SK-N-SH treated with all-trans-retinoic acid at 6 μM for 48 hours (cell line): ENCODE results near the gene DLL1.

Source experiments
- ATAC-seq: fragments of 200-7000 bp; cut with Tn5 transposase; 3 replicates; pipeline ENCODE4 v1.9.1; 2020; ENCODE audit warnings: mild to moderate bottlenecking, moderate library complexity
- ARNTL ChIP-seq: fragments of 450-650 bp; formaldehyde crosslinking; IDR thresholded peaks from 2 replicates; pipeline ENCODE4 v1.5.0; 2020; ENCODE audit warnings: low read depth, mild to moderate bottlenecking, moderate library complexity, borderline replicate concordance
- BACH2 ChIP-seq: fragments of 250-450 bp; sonication (Bioruptor Pico); IDR thresholded peaks from 2 replicates; pipeline ENCODE4 v1.9.0; 2021; ENCODE audit warnings: mild to moderate bottlenecking, borderline replicate concordance
- CSDC2 ChIP-seq: fragments of 250-450 bp; sonication (Bioruptor Pico); IDR thresholded peaks from 2 replicates; pipeline ENCODE4 v1.5.0; 2020; ENCODE audit warnings: mild to moderate bottlenecking, moderate library complexity
- CSRNP3 ChIP-seq: fragments of 250-450 bp; sonication (Bioruptor Pico); IDR thresholded peaks from 2 replicates; pipeline ENCODE4 v1.5.1; 2021; ENCODE audit warnings: mild to moderate bottlenecking, moderate library complexity
- ESRRG ChIP-seq: fragments of 250-450 bp; sonication (Bioruptor Pico); IDR thresholded peaks from 2 replicates; pipeline ENCODE4 v1.6.1; 2021; ENCODE audit warnings: mild to moderate bottlenecking
- GLIS3 ChIP-seq: fragments of 250-450 bp; sonication (Bioruptor Pico); IDR thresholded peaks from 2 replicates; pipeline ENCODE4 v1.5.0; 2020; ENCODE audit warnings: mild to moderate bottlenecking, moderate library complexity
- ISL1 ChIP-seq: fragments of 250-450 bp; sonication (Bioruptor Pico); IDR thresholded peaks from 2 replicates; pipeline ENCODE4 v2.1.2; 2022; ENCODE audit warnings: mild to moderate bottlenecking, moderate library complexity
- OSR1 ChIP-seq: fragments of 250-450 bp; sonication (Bioruptor Pico); IDR thresholded peaks from 2 replicates; pipeline ENCODE4 v1.8.0; 2022; ENCODE audit warnings: moderate library complexity, mild to moderate bottlenecking, inconsistent platforms
- PATZ1 ChIP-seq: fragments of 250-450 bp; sonication (Bioruptor Pico); IDR thresholded peaks from 2 replicates; pipeline ENCODE4 v1.8.0; 2020; ENCODE audit warnings: mild to moderate bottlenecking, moderate library complexity, borderline replicate concordance
- POU6F1 ChIP-seq: fragments of 250-450 bp; sonication (Bioruptor Pico); IDR thresholded peaks from 2 replicates; pipeline ENCODE4 v1.8.0; 2021; ENCODE audit warnings: low read depth, mild to moderate bottlenecking, moderate library complexity, borderline replicate concordance
- PPARA ChIP-seq: fragments of 250-450 bp; sonication (Bioruptor Pico); IDR thresholded peaks from 2 replicates; pipeline ENCODE4 v1.5.0; 2020; ENCODE audit warnings: mild to moderate bottlenecking, borderline replicate concordance
- RARB ChIP-seq: fragments of 250-450 bp; sonication (Bioruptor Pico); IDR thresholded peaks from 2 replicates; pipeline ENCODE4 v1.8.0; 2021; ENCODE audit warnings: mild to moderate bottlenecking, moderate library complexity
- TCF4 ChIP-seq: fragments of 250-450 bp; sonication (Bioruptor Pico); IDR thresholded peaks from 2 replicates; pipeline ENCODE4 v1.8.0; 2021; ENCODE audit warnings: mild to moderate bottlenecking, moderate library complexity, borderline replicate concordance
- TOX ChIP-seq: fragments of 250-450 bp; sonication (Bioruptor Pico); IDR thresholded peaks from 2 replicates; pipeline ENCODE4 v1.8.0; 2021; ENCODE audit warnings: mild to moderate bottlenecking, moderate library complexity, borderline replicate concordance
- TSHZ2 ChIP-seq: fragments of 250-450 bp; sonication (Bioruptor Pico); IDR thresholded peaks from 2 replicates; pipeline ENCODE4 v1.5.0; 2020; ENCODE audit warnings: mild to moderate bottlenecking, moderate library complexity
- ZC3H10 ChIP-seq: fragments of 250-450 bp; sonication (Bioruptor Pico); IDR thresholded peaks from 2 replicates; pipeline ENCODE4 v1.5.1; 2021; ENCODE audit warnings: mild to moderate bottlenecking, moderate library complexity
- ZFP3 ChIP-seq: fragments of 250-450 bp; sonication (Bioruptor Pico); IDR thresholded peaks from 2 replicates; pipeline ENCODE4 v1.5.0; 2020; ENCODE audit warnings: mild to moderate bottlenecking, moderate library complexity
- ZFP30 ChIP-seq: fragments of 450-650 bp; formaldehyde crosslinking; IDR thresholded peaks from 2 replicates; pipeline ENCODE4 v1.5.0; 2022; ENCODE audit warnings: mild to moderate bottlenecking, moderate library complexity
- ZNF565 ChIP-seq: fragments of 450-650 bp; formaldehyde crosslinking; conservative IDR thresholded peaks from 2 replicates; pipeline ENCODE4 v1.5.0; 2020; ENCODE audit warnings: low read depth, mild to moderate bottlenecking, moderate library complexity
- ZNF70 ChIP-seq: fragments of 450-650 bp; formaldehyde crosslinking; IDR thresholded peaks from 2 replicates; pipeline ENCODE4 v1.5.0; 2020; ENCODE audit warnings: mild to moderate bottlenecking, moderate library complexity
- ZNF8 ChIP-seq: fragments of 450-650 bp; formaldehyde crosslinking; IDR thresholded peaks from 2 replicates; pipeline ENCODE4 v1.5.0; 2020; ENCODE audit warnings: mild to moderate bottlenecking, moderate library complexity

The DLL1 gene

GRCh38 chr6:170269151-170269845 is 21.6 kb downstream of the DLL1 start:
- TF ChIP-seq BACH2 (no peak), PATZ1 (CRISPR knock-in tag) (no peak), ZC3H10 (CRISPR knock-in tag) (no peak), ZNF70 (no peak), CSDC2 (no peak), ZFP30 (no peak), ZNF565 (CRISPR knock-in tag) (no peak), ISL1 (CRISPR knock-in tag) (no peak), ZNF8 (CRISPR knock-in tag) (no peak), GLIS3 (no peak), RARB (CRISPR knock-in tag) (no peak), TSHZ2 (CRISPR knock-in tag) (no peak), PPARA (CRISPR knock-in tag) (no peak), ZFP3 (CRISPR knock-in tag) (no peak), OSR1 (CRISPR knock-in tag) (no peak), ESRRG (CRISPR knock-in tag) (no peak), CSRNP3 (no peak), TCF4 (CRISPR knock-in tag) (no peak), ARNTL (CRISPR knock-in tag) (no peak), POU6F1 (CRISPR knock-in tag) (no peak)
- ATAC-seq: no peak

- TF ChIP-seq OSR1 (CRISPR knock-in tag) (no peak), ZC3H10 (CRISPR knock-in tag) (no peak), ISL1 (CRISPR knock-in tag) (no peak), TOX (no peak), RARB (CRISPR knock-in tag) (no peak), ZNF70 (no peak), ARNTL (CRISPR knock-in tag) (no peak)
- ATAC-seq: no peak
Measured at GRCh38 chr6:170268216-170269129, 22.4 kb downstream of the DLL1 start.

GRCh38 chr6:170267688-170268087 is 23.2 kb downstream of the DLL1 start:
- TF ChIP-seq ARNTL (CRISPR knock-in tag) (no peak), RARB (CRISPR knock-in tag) (no peak), BACH2 (no peak)

More at GRCh38 chr6:170267688-170268087, 23.2 kb downstream of the DLL1 start:
- ATAC-seq: no peak
